Ecto neural progenitor cell (in vitro differentiated cells): ENCODE results near the gene TSKU.
A peak's percentile ranks its signal among the peaks of the same experiment; 100 is the strongest.
"Not testable (repeated sequence)": the region's sequence is repeated elsewhere in the genome, so short reads cannot be mapped to it uniquely, and the experiment has no call there.

Experiments used
- DNase-seq: peaks from one replicate; pipeline ENCODE4 v3.0.0-alpha.2; 2018; ENCODE audit warnings: low spot score

The TSKU gene

DNA sequence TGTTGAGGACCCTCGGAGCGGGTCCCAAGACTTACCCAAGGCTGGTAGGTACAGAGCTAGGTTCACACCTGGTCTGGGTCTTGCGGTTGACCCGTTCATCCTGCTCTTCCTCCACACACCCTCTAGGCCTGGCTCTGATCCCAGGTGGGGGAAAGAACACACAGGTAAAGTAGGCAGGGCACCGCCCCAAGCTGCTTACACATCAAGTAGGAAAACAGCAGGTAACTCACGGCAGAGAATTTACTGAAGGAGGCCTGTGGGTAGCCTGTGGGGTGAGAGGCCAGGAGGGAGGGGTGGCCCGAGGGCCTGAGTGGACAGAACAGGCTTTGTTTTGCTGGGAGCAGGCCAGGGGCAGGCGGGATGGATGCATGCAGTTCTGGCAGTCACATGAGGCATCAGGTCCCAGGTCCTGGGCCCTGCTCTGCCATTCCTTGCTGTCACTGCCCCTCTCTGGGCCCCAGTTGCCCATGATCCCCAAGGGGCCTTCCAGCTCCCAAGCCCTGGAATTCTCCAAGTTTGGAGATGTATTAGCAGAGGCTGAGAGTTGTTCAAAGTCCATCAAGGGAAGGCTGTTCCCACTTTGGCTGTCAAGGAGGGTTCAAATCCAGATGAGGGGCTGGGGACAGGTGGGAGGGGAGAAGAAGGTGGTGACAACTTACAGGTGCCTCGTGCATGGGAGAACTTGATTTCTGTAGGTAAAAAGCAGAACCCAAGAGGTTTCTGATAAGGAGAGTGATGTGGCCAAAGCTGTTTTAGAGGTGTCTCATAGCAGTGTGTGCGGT, 5.7 kb downstream of the TSKU start:
- DNase-seq = no peak

DNA sequence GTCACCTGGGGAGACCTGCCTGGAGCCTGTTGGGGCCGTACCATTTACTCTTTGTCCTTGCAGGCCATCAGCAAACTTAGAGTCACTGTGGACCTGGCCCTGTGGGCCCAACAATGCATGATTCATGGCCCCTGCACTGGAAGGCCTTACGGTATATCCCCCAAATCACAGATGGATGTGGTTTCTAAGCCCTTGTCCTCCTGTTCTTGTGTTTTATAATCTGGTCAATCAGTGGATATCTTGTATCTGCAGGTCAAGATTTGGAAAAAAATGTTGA, 6.2 kb downstream of the TSKU start:
- no peak for DNase-seq

DNA sequence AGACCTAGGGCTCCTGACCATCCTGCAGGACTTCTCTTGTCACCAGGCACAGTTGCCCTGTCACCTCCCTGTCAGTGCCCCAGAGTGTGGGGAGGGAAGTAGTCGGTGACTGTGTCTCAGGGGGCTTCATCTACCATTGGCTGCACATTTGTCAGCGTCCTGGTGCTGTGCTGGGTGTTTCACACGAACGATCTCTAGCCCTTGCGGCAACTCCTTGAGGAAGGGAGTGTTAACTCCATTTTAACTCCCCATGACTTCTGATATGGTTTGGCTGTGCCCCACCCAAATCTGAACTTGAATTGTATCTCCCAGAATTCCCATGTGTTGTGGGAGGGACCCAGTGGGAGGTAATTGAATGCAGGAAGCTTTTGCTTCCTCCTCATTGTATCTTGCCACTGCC, 7.1 kb downstream of the TSKU start:
- DNase-seq = peak; percentile 25

- DNase-seq = not testable (repeated sequence)
Measured at GRCh38 chr11:76791002-76791770, 8.0 kb downstream of the TSKU start.

GRCh38 chr11:76791861-76792260, 8.7 kb downstream of the TSKU start:
- no peak for DNase-seq

GRCh38 chr11:76792505-76793264, 9.5 kb downstream of the TSKU start:
- DNase-seq = no peak

DNA sequence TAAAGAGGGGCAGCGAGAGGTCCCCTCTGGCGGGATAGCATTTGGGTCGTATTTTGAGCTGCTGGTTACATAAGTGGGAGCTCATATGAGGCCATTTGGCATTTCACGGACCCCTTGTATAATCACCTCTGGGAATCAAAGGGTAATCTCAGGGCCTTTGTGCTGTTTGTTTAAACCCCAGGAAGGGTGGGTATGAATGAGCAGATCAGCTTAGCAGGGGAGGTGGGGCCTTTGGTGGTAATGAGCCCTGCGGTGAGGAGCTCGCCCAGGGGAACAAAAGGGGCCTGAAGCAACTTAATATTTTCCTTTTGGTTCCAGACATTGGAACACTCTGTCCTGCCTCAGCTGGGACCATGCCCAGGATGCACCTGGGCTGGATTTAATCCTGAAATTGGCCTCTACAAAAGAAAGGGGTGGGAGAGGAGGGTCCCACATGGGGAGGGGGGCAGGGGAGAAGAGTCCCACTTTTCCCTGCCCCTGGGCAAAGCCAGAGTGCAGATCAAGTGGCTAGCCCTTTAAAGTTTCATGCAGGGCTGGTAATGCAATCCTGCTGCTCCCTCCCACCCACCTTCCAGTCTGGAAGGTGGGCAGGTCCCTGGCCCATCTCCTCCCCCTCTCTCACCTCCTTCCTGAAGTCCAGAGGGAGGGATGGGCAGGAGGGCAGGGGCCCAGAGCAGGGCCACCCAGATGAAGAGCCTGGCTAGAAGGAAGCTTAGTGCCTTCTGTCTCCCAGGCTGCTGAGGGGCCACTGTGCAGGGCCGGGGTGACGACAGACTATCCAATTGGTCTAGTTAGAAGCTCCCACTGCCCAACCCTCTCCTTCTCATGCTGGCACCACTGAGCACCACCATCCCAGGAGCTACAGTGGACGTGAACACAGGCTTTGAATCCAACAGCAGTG, 10.5 kb downstream of the TSKU start:
- peak; percentile 64 for DNase-seq

DNA sequence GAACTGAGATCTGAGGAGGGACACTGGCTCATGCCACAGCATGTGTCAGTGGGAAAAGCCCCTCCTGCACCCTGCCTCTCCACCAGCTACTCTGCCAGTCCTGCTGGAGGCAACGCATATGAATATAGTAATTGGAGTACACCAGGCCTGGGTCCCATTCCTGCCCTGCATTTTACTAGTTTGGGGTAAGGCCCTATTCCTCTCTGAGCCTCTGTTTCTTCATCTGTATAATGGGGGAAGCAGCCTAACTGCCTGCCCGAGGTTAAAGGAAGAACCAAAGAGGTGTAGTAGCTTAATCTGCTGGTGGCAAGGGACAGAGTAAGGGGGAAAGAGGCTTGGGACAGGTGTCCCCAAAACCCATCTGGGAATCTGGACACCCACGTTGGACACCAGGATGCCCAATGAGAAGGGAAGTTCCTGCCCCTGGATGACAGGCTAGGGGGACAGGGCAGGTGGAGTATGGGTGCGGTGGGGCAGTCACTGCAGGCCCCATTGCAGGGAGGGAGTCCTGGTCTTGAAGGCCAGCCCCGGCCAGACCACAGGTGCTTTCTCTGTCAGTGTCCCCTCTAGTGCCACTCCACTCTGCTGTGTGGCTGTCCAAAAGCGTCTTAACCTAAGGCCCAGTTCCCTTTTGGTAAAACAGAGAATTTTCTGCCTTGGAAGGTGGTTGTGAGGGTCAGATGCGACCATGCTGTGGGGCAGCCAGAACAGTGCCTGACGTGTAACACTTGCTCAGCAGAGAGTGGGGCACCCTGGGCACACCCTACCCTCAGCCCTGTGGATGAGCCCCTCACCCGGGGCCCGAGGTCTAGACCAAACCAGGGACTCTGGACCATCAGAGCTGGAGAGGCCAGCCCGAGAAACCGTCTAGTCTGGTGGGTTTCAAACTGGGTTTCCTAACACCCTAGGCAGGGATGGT, 11.5 kb downstream of the TSKU start:
- peak; percentile 36 for DNase-seq

DNA sequence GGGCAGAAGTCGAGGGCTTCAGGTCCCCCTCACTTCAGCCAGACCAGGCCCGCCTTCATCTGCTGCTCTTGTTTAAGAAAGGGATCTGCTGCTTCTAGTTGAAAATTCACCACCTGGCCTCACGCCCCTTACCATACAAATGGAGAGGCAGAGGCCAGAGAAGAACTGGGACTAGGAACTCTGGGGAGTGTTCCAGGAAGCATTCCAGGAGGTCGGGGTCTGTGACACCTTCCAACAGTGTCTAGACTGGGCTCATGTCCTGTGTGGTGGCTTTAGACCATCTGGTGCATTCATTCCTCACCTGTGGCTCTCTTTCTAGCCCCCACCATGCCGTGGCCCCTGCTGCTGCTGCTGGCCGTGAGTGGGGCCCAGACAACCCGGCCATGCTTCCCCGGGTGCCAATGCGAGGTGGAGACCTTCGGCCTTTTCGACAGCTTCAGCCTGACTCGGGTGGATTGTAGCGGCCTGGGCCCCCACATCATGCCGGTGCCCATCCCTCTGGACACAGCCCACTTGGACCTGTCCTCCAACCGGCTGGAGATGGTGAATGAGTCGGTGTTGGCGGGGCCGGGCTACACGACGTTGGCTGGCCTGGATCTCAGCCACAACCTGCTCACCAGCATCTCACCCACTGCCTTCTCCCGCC, 12.3 kb downstream of the TSKU start:
- DNase-seq = no peak

- no peak for DNase-seq
Measured at GRCh38 chr11:76795936-76796441, 12.8 kb downstream of the TSKU start.

- DNase-seq = no peak
Measured at GRCh38 chr11:76796511-76797198, 13.5 kb downstream of the TSKU start.

- peak; percentile 41 for DNase-seq
Measured at GRCh38 chr11:76797341-76798201, 14.4 kb downstream of the TSKU start.

DNA sequence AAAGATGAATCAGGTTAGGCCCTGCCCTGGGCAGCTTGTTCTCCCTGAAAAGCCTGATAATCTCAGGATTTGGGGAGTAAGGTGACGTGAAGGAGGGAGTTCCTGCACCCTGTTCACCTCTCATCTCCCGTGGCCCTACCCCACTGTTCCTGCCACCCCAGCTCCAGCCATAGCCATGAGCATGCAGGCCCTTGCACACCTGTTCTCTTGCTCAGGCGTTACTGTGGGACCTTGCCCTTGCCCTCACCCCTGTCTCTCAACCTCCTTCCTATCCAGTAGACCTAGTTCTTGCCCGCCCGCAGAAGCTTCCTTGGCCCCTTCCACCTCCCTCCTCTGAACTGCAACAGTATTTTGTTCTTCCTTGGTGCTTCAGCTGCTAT, 15.0 kb downstream of the TSKU start:
- DNase-seq = no peak

GRCh38 chr11:76798671-76799065, 15.5 kb downstream of the TSKU start:
- DNase-seq = no peak

GRCh38 chr11:76799066-76799804, 16.1 kb downstream of the TSKU start:
- peak; percentile 92 for DNase-seq

DNA sequence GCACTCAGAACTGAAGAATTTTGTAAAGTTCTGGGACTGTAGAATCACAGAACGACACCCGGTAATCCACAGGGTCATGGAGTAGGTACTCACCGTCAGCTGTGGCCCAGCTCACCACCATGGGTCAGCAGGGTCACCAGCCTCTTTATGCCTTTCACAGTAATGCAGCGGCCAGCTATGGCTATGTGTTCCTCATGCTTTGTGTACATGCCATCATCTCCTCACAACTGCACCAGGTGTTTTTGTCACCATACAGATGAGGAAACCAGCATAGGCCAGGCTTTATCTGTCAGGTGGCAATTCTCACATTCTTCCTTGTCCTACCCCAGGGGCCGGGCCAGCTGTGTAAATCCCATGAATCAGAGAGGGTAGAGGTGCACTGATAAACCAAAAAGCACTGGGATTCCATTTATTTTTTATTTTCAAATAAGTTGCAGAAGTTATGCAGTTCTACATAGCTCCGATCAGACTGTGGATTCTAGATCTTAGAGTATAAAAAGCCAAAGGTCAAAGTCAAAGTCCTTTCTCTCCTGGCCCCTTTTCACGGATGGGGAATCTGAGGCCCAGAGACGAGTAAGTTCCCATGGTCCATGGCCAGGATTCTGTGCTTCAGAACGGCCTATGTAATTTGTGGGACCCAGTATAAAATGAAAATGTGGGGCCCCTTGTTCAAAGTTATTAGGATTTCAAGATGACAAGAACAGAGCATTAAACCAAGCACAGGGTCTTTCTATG, 17.5 kb downstream of the TSKU start:
- no peak for DNase-seq

GRCh38 chr11:76801225-76801624, 18.1 kb downstream of the TSKU start:
- DNase-seq = no peak
